HEK293T (cell line): ENCODE results near the gene ZNF831.

Experiments
- BHLHE40 ChIP-seq: fragments of 450-650 bp; IDR thresholded peaks from 2 replicates; pipeline ENCODE4 v1.6.1; 2016; ENCODE audit warnings: mild to moderate bottlenecking, moderate library complexity, borderline replicate concordance
- ELF4 ChIP-seq: fragments of 450-650 bp; IDR thresholded peaks from 2 replicates; pipeline ENCODE4 v1.6.1; 2017; ENCODE audit warnings: antibody characterized with exemption
- FOXA1 ChIP-seq: fragments of 450-650 bp; IDR thresholded peaks from 2 replicates; pipeline ENCODE4 v1.6.1; 2016; ENCODE audit warnings: mild to moderate bottlenecking
- FOXK2 ChIP-seq: fragments of 450-650 bp; IDR thresholded peaks from 2 replicates; pipeline ENCODE4 v1.6.1; 2016; ENCODE audit warnings: mild to moderate bottlenecking
- FOXM1 ChIP-seq: fragments of 450-650 bp; IDR thresholded peaks from 2 replicates; pipeline ENCODE4 v1.6.1; 2017; ENCODE audit warnings: mild to moderate bottlenecking, borderline replicate concordance
- HDGF ChIP-seq: fragments of 450-650 bp; IDR thresholded peaks from 2 replicates; pipeline ENCODE4 v1.6.1; 2017; ENCODE audit warnings: antibody characterized with exemption, borderline replicate concordance
- L3MBTL2 ChIP-seq: fragments of 450-650 bp; conservative IDR thresholded peaks from 2 replicates; pipeline ENCODE4 v1.6.1; 2016; ENCODE audit warnings: mild to moderate bottlenecking
- LEF1 ChIP-seq: fragments of 450-650 bp; IDR thresholded peaks from 2 replicates; pipeline ENCODE4 v1.6.1; 2017; ENCODE audit warnings: mild to moderate bottlenecking, borderline replicate concordance
- NFRKB ChIP-seq: fragments of 450-650 bp; IDR thresholded peaks from 2 replicates; pipeline ENCODE4 v1.6.1; 2016; ENCODE audit warnings: mild to moderate bottlenecking, moderate library complexity
- SP1 ChIP-seq: fragments of 450-650 bp; IDR thresholded peaks from 2 replicates; pipeline ENCODE4 v1.6.1; 2017
- SUZ12 ChIP-seq: fragments of 450-650 bp; IDR thresholded peaks from 2 replicates; pipeline ENCODE4 v1.6.1; 2016; ENCODE audit warnings: mild to moderate bottlenecking
- ZNF384 ChIP-seq: fragments of 450-650 bp; IDR thresholded peaks from 2 replicates; pipeline ENCODE4 v1.6.1; 2016

DNA sequence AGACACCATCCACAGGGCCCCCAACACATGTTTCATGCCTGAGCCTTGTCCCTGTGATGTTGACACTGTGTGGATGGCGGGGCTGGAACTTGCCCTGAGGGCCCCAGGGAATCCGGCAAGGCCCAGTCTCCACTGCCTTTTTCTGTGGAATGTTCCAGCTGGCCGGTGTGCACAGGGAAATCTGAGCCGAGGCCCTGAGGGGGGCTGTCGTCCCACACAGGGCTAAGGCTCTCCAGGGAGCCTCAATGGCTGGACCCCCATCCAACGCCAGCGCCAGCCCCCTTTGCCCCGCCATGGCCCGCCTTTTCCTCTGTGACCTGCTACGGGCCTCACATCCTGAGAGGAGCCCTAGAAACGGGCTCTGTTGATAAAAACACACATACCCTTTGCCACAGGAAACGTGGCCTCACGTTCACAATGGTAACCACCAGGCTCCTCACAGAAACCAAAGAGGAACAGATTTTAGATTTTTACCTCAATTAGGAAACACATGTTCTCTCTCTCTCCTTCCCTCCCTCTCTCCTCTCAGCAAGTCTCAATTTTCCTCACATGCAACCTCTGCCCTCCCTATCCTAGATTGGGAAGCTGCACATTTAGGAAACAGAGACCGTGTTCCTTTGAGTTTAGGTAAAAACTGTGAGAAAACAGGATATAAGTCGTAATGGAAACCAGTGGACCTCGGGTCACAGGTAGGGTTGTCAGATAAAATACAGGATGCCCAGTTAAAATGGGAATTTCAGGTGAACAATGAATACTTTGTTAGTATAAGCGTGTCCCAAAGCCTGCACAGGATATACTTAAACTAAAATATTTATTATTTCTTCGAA is 13.7 kb upstream of the ZNF831 start:
- TF ChIP-seq SUZ12 (no peak), FOXM1 (no peak), NFRKB (no peak), FOXA1 (no peak), ELF4 (no peak), BHLHE40 (no peak), FOXK2 (no peak), SP1 (no peak), LEF1 (no peak), HDGF (no peak), L3MBTL2 (no peak), ZNF384 (no peak)
